ENCODE measurements around the gene RNF43. TPM values are rescaled to one million over a fixed set of nuclear protein-coding genes. Genes with fewer than 3 reads are reported as not detected.

The RNF43 gene
- total RNA-seq, 4 donors from 2014 or later: 6.4 to 13.8 (median 8.1) TPM

DNA sequence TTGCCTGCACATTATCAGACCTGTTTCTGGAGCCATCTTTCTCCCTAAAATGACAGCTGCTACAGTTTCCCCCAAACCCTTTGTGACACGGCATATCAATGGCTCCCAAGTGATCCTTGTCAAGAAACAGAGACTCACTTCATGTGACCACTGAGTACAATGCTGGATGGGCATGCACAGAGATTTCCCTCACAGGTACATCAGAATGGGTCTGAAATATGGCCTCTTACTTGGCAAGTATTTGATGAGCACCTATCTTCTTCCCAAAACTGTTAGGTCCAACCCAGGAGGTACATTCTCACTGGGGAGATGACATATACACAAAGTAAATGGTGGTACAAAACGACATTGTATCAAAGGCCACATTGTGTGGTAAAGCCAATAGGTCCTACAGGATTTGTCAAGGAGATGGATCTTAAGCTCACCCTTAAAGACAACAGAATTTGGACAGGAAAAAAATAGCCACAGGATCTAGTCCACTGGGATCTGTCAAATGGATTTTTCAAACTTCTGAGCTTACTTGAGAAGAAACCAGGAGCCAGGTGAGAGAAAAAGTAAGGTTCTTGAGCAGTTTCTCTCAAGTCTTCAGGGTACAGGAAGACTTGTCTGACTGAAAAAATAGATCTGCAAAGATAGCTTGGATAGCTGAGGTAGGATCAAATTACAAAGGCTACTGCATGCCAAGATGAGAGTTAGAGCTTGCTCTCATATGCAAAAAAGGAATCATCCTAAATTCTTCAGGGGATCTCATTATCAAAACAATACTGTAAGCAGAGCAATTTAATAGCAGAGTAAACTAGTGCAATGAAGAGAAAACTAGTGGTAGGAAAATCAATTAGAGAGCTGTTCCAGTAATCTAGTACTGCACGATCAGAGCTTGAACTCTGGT is 28.8 kb downstream of the RNF43 start:
- peaks cover 0 to 6% (median 0%) of the 10 kb centered on the region in 4 donors for H3K27me3 ChIP-seq
- no peak for DNase-seq
- 40% methylated on average over 3 of the region's 3 CpGs for WGBS, 2 donors
- H3K4me1 ChIP-seq: peaks cover 0 to 57% (median 8%) of the 10 kb centered on the region in 3 donors
- H3K9me3 ChIP-seq: no peaks in the 10 kb centered on the region
- no peak overlapping the region for H3K27ac ChIP-seq
- no peaks in the 10 kb centered on the region for H3K36me3 ChIP-seq
- H3K4me3 ChIP-seq: no peak overlapping the region
- TF ChIP-seq POLR2A (IDR thresholded peaks at IDR 0.05) (no peak), CTCF (IDR thresholded peaks at IDR 0.05) (no peak)
- intact Hi-C loops (cut with DNase I): no loop called here

DNA sequence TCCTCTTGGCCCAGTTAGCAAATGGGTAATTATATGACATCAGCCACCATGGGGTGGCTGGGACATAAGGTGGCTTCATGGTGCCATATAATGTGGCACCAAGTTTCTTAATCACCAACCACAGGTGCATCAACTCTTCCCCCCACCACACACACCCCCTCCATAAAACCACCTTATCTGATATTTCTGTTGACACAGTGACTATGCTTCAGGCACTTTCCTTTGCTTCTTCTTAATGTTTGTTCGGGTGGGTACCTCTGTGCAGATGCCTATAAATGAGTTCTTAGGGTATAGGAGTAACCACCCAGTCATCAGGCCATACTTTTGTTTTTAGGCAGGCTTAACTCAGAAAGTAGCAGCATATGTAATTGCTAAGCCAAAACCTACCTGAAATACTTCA is 29.5 kb downstream of the RNF43 start:
- intact Hi-C loops (cut with DNase I): no loop called here
- TF ChIP-seq POLR2A (IDR thresholded peaks at IDR 0.05) (no peak), CTCF (IDR thresholded peaks at IDR 0.05) (no peak)
- no peak for DNase-seq
- H3K36me3 ChIP-seq: no peaks in the 10 kb centered on the region
- 42 to 50% methylated on average over 1 of the region's 1 CpG for WGBS, 2 donors
- peaks cover 0 to 2% (median 0%) of the 10 kb centered on the region in 4 donors for H3K27me3 ChIP-seq
- H3K4me3 ChIP-seq: no peak overlapping the region
- no peaks in the 10 kb centered on the region for H3K9me3 ChIP-seq
- peak overlapping the region in 1 of 4 donors; percentile 47 for H3K27ac ChIP-seq
- peaks cover 0 to 56% (median 8%) of the 10 kb centered on the region in 3 donors for H3K4me1 ChIP-seq

- 80 to 89% methylated on average over 3 of the region's 3 CpGs for WGBS, 2 donors
- Histone ChIP-seq H3K4me3 (no peak overlapping the region), H3K36me3 (no peaks in the 10 kb centered on the region), H3K27me3 (no peaks in the 10 kb centered on the region), H3K9me3 (no peaks in the 10 kb centered on the region), H3K27ac (peak overlapping the region in 1 of 4 donors; percentile 47), H3K4me1 (peaks cover 0 to 50% (median 3%) of the 10 kb centered on the region in 3 donors)
- TF ChIP-seq CTCF (IDR thresholded peaks at IDR 0.05): no peak
- no peak for TF ChIP-seq POLR2A (IDR thresholded peaks at IDR 0.05)
- intact Hi-C loops (cut with DNase I): no loop called here
- DNase-seq: no peak
Measured at GRCh38 chr17:58386708-58387107, 30.6 kb downstream of the RNF43 start.

DNA sequence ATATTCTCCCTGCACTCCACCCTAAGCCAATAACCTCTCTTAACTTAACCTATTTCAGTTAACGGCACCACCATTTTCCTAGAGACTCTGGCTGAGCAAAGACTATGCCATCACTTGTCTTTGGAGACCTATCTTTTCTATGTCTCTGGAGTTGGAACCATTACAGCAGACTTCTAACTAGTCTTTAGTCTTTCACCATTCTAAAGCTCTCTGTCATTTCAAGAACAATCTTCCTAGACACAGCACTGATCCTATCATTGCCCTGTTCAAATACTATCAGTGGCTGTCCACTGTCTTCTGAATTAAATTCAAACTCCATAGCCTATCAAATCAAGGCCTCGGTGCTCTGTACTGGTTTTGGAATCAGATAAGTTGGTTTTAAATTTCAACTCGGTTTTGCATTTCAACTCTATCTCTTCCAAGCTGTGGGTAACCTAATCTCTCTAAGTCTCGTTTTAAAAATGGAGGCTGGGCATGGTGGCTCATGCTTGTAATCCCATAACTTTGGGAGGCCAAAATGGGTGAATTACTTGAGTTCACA is 31.9 kb downstream of the RNF43 start:
- no peak for TF ChIP-seq CTCF (IDR thresholded peaks at IDR 0.05)
- TF ChIP-seq POLR2A (IDR thresholded peaks at IDR 0.05): no peak
- no peaks in the 10 kb centered on the region for H3K27me3 ChIP-seq
- DNase-seq: no peak
- H3K4me1 ChIP-seq: peaks cover 0 to 41% (median 0%) of the 10 kb centered on the region in 3 donors
- H3K36me3 ChIP-seq: no peaks in the 10 kb centered on the region
- H3K9me3 ChIP-seq: no peaks in the 10 kb centered on the region
- WGBS, 2 donors: 68 to 71% methylated on average over 4 of the region's 4 CpGs
- intact Hi-C loops (cut with DNase I): no loop called here
- H3K27ac ChIP-seq: no peak overlapping the region
- H3K4me3 ChIP-seq: no peak overlapping the region

DNA sequence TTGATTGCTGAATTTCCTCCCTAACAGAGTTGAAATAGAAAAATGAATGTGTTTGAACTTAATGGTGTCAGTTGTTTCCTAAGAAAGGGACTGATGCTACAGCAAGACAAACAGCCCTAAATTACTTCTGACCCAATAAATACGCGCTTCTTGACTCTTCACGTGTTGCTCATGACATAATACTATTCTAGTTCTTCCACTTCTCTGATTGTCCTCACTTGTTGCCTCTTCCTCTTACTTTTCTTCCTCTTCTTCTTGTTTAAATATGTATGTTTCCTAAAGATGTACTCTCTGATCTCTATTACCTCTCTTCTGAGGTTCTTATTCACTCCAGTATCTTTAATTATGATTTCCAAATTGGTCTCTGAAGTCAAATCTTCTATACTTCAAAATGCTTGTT is 32.4 kb downstream of the RNF43 start:
- Histone ChIP-seq H3K4me3 (no peak overlapping the region), H3K9me3 (no peaks in the 10 kb centered on the region), H3K27ac (no peak overlapping the region), H3K36me3 (no peaks in the 10 kb centered on the region), H3K27me3 (no peaks in the 10 kb centered on the region), H3K4me1 (peaks cover 0 to 41% (median 0%) of the 10 kb centered on the region in 3 donors)
- WGBS, 2 donors: 73 to 75% methylated on average over 3 of the region's 3 CpGs
- no peak for DNase-seq
- TF ChIP-seq CTCF (IDR thresholded peaks at IDR 0.05) (no peak), POLR2A (IDR thresholded peaks at IDR 0.05) (no peak)
- intact Hi-C loops (cut with DNase I): no loop called here
